Memory B cell (primary cell): Measurements from ENCODE around the gene RPS14.
A peak's percentile ranks its signal among the peaks of the same experiment; 100 is the strongest.
"Not testable (repeated sequence)": the region's sequence is repeated elsewhere in the genome, so short reads cannot be mapped to it uniquely, and the experiment has no call there.

Source experiments
- ATAC-seq: fragments of 150-1000 bp; cut with Tn5 transposase; 2 replicates; pipeline ENCODE4 v1.10.0; 2021; ENCODE audit warnings: low read depth, mild to moderate bottlenecking, moderate library complexity
- DNase-seq, 2 donors: peaks; one replicate each; pipeline ENCODE4 v3.0.0; 2022; ENCODE audit warnings: low spot score in 2 of 2
- H3K27ac Mint-ChIP-seq: one replicate; pipeline ENCODE4 v1.8.0; 2022; ENCODE audit warnings: mild to moderate bottlenecking, moderate library complexity, mixed read lengths
- H3K27me3 Mint-ChIP-seq: one replicate; pipeline ENCODE4 v1.8.0; 2022; ENCODE audit warnings: mixed read lengths
- H3K36me3 Mint-ChIP-seq: one replicate; pipeline ENCODE4 v1.8.0; 2022; ENCODE audit warnings: mild to moderate bottlenecking, mixed read lengths
- H3K4me1 Mint-ChIP-seq: one replicate; pipeline ENCODE4 v1.8.0; 2022; ENCODE audit warnings: mixed read lengths
- H3K4me3 Mint-ChIP-seq: one replicate; pipeline ENCODE4 v1.8.0; 2022; ENCODE audit warnings: mild to moderate bottlenecking, moderate library complexity, mixed read lengths
- H3K9me3 Mint-ChIP-seq: one replicate; pipeline ENCODE4 v1.8.0; 2022; ENCODE audit warnings: mixed read lengths

RPS14 gene

DNA sequence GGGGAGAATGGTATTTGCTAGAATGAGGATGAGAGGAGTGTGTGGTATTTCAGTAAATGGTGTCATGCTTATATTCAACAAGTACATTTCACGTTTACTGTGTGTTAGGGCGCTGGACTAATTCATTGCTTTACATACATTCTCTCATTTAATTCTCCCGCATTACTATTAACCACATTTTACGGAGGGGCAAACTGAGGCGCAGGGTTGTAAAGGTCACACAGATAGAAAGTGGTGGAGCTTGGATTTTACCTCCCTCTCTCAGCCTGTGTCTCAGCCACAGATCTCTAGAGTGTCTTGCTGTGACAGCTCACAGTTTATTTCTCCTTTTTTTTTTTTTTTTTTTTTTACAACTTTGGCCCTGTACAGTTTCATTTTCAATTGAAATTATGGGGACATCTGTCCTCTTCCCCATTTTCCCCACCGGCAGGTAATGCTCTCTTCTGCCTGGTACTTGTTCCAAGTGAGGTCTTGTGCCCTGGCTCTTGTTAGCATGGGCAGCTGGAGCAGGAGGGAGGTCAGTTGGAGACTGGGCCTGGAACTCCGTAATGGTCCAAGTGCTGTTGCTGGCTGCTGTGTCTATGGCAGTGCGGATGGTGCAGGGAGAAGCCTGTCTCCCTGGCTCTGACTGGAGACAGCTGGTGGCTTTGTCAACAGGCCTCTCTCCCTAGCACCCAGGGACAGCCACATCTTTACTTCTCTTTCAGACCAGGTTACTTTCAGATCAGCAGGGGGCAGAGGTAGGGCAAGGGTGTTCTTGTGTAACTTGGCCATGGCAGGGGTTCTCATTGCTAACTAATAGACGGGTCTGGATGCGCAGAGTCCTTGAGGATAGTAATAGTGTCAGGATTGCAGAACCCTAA, 37.9 kb upstream of the RPS14 start:
- DNase-seq (peak; percentile 15 to 29), ATAC-seq (peak; percentile 62)
- no peaks in the 10 kb centered on the region for H3K36me3 Mint-ChIP-seq
- no peaks in the 10 kb centered on the region for H3K27me3 Mint-ChIP-seq
- H3K4me3 Mint-ChIP-seq: peak overlapping the region; percentile 83
- H3K27ac Mint-ChIP-seq: peak overlapping the region; percentile 54
- H3K9me3 Mint-ChIP-seq: no peaks in the 10 kb centered on the region
- peaks cover 44% of the 10 kb centered on the region for H3K4me1 Mint-ChIP-seq

DNA sequence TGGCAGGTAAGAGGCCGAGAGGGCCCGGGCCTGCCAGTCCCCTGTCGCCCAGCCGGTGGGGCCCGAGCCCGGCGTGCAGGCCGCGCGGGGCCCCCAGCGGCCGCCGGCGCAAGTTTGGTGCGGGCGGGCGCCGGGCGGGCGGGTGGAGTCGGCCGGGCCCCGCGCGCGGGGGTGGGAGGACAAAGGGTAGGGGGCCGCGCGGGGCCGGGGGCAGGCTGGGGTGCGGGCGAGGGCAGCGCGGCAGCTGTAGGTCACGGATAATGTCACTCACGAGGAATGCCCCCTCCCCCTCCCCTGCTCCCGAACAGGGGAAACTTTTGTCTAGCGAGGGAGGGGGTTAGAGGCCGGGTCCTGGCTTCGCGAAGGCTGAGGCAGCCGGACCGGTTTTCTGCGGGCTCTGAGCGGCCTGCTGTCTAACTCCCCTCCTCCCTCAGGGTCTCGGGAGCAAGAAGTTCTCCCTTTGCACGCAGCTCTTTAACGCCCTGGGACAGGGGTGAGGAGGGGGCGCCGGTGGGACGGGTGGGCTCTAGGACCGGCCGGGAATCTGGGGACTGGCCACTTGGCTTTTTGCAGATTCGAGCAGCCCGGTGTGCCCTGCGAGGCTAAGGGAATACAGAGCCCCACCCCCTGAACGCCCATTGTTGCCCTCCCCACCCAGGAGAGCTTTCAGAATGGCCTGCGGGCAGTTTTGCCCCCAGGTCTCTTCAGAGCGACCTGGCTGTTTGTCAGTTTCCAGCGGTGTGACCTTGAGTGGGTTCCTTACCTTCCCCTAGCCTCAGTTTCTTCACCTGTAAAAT, 37.1 kb upstream of the RPS14 start:
- H3K27me3 Mint-ChIP-seq: no peaks in the 10 kb centered on the region

DNA sequence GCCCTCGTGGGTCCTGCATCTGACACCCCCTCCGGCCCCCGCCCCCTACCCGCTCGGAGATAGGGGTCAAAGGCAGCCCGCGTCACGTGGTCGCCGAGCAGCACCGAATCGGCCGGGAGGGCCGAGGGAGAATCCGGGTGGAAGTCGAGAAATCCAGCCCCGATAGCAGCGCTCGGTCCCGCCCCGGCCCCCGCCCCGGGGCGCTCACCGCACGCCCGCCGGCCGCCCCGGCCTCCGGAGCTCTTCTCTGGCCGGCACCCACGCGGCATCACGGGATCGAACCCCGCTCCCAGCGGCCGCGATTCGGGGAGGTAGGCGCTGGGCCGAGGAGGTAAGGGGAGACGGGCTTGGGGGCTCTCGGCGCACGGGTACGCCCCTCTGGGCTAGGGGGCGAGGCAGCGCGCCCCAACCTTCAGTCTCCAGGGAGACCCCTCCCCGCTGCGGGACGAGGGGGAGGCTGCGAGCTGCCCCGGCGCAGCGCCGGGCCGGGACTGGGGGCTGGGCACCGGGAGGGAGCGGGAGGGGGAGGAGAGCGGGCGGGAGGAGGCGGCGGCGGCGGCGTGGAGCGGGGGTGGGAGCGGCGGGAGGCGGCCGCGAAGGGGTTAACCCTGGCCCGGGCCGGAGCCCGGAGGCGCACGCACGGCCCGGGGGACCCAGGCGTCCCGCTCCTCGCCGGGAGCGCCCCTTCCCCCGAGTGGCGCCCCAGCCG, 36.3 kb upstream of the RPS14 start:
- no peaks in the 10 kb centered on the region for H3K27me3 Mint-ChIP-seq
- H3K9me3 Mint-ChIP-seq: no peaks in the 10 kb centered on the region
- H3K27ac Mint-ChIP-seq: no peak overlapping the region
- ATAC-seq (no peak), DNase-seq (peak; percentile 7 to 57)
- H3K36me3 Mint-ChIP-seq: no peaks in the 10 kb centered on the region
- H3K4me1 Mint-ChIP-seq: peaks cover 35% of the 10 kb centered on the region
- H3K4me3 Mint-ChIP-seq: peak overlapping the region; percentile 84

More for the DNA sequence above, 37.1 kb upstream of the RPS14 start:
- peaks cover 42% of the 10 kb centered on the region for H3K4me1 Mint-ChIP-seq
- H3K36me3 Mint-ChIP-seq: no peaks in the 10 kb centered on the region
- H3K4me3 Mint-ChIP-seq: peak overlapping the region; percentile 83
- DNase-seq (peak; percentile 68 to 85), ATAC-seq (peak; percentile 28)
- H3K9me3 Mint-ChIP-seq: no peaks in the 10 kb centered on the region
- H3K27ac Mint-ChIP-seq: peak overlapping the region; percentile 54

DNA sequence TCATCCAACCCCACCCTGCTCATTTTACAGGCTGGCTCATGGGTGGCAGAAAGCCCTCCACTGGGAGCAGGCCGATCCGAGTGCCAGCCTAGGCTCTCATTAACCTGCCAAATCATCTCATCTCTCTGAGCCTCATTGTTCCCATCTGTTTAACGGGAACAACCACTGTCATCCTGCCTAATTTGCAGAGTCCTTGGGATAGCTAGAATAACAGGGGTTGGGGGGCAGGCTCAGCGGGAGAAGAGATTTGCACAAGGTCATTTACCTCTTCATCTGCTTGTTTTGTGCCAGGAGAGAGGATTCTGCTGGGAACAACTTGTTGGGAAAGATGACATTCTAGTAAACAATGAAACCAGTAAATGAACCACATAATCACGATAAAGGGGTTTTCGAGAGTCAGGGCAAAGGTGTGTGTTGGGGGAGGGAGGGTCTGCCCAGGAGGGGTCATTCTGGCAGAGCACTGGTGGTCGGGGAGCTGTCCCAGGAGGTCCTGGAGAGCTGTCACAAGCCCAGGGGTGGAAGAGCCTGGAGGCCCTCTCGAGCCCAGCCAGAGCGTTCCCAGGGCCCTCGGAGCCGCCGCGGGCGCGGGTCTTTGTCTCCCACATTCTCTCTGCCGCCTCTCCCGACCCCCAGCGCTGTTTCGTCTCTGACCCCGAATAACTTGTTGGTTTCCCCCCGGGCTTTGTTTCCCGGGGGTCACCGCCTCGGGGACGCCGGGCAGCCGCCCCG, 35.6 kb upstream of the RPS14 start:
- Mint-ChIP-seq H3K4me1 (peaks cover 31% of the 10 kb centered on the region), H3K27me3 (no peaks in the 10 kb centered on the region), H3K9me3 (no peaks in the 10 kb centered on the region), H3K36me3 (no peaks in the 10 kb centered on the region), H3K4me3 (peak overlapping the region; percentile 84), H3K27ac (peak overlapping the region; percentile 76)
- ATAC-seq: no peak
- no peak for DNase-seq

DNA sequence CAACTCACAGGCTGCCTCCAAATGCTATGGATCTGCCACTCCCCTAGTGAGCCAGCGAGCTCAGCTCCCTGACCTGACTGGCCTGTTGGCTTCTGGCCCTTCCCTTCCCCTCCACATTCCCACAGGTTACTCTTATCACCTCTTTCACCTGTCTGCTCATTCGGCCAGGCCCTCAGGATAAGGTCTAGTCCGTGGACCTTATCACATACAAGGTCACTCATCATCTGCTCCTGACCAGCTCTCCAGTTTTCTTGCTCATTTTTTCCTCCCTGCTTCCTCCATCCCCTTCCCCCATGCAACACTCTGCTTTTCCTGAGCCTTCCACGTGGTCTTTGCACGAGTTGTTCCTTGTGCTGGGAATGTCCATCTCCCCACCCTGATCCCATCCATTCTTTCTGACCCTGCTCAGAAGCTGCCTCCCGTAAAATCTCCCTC, 32.5 kb upstream of the RPS14 start:
- Mint-ChIP-seq H3K36me3 (no peaks in the 10 kb centered on the region), H3K27me3 (no peaks in the 10 kb centered on the region), H3K4me1 (peaks cover 10% of the 10 kb centered on the region), H3K9me3 (no peaks in the 10 kb centered on the region), H3K27ac (no peak overlapping the region), H3K4me3 (no peak overlapping the region)
- DNase-seq: no peak
- no peak for ATAC-seq

DNA sequence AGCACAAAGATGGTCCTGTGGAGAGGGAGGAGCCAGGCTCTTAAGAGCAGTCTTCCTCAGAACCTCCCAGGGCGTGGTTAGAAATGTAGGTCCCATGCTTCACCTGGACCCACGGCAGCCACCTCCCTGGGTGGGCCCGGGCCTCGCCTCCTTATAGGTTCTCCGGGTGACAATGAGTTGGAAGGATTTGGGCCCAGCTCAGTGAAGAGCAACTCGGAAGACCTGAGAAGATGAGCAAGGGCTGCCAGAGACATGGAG, 32.1 kb upstream of the RPS14 start:
- no peak for ATAC-seq
- no peaks in the 10 kb centered on the region for H3K36me3 Mint-ChIP-seq
- no peak overlapping the region for H3K27ac Mint-ChIP-seq
- no peak overlapping the region for H3K4me3 Mint-ChIP-seq
- no peak for DNase-seq
- no peaks in the 10 kb centered on the region for H3K9me3 Mint-ChIP-seq
- peaks cover 9% of the 10 kb centered on the region for H3K4me1 Mint-ChIP-seq
- H3K27me3 Mint-ChIP-seq: no peaks in the 10 kb centered on the region

DNA sequence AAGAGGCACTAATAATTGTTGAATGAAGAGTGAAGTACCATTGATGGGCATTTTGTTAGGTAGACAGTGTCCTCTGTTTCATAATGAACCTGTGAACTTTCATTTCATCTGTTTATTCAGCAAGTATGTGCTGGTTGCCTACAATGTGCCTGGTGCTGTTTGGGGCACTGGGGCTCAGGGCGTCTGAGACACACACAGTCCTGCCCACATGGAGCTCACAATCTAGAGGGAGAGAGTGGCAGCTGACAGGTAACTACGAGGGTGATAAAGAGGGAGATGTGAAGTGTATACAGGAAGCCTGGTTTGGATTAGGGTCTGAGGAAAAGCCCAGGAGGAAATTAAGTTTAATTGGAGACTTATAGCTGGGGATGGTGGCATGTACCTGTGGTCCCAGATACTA, 29.9 kb upstream of the RPS14 start:
- Mint-ChIP-seq H3K27ac (no peak overlapping the region), H3K4me3 (no peak overlapping the region), H3K9me3 (no peaks in the 10 kb centered on the region), H3K36me3 (no peaks in the 10 kb centered on the region), H3K27me3 (no peaks in the 10 kb centered on the region), H3K4me1 (peaks cover 8% of the 10 kb centered on the region)
- ATAC-seq: no peak
- DNase-seq: no peak

DNA sequence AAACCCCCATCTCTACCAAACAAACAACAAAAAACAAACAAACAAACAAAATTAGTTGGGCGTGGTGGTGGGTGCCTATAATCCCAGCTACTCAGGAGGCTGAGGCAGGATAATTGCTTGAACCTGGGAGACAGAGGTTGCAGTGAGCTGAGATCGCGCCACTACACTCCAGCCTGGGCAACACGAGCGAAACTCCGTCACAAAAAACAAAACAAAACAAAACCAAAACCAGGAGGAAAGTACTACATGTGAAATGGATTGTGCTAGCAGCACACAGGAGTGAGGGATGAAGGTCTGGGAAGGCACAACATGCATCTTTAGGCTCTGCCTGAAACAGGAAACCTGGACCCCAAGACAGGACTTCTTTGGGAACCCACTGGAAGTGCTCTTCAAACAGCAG, 27.0 kb upstream of the RPS14 start:
- not testable (repeated sequence) for H3K4me1 Mint-ChIP-seq, H3K4me3 Mint-ChIP-seq, H3K9me3 Mint-ChIP-seq, H3K27ac Mint-ChIP-seq, ATAC-seq, H3K27me3 Mint-ChIP-seq, DNase-seq, H3K36me3 Mint-ChIP-seq

DNA sequence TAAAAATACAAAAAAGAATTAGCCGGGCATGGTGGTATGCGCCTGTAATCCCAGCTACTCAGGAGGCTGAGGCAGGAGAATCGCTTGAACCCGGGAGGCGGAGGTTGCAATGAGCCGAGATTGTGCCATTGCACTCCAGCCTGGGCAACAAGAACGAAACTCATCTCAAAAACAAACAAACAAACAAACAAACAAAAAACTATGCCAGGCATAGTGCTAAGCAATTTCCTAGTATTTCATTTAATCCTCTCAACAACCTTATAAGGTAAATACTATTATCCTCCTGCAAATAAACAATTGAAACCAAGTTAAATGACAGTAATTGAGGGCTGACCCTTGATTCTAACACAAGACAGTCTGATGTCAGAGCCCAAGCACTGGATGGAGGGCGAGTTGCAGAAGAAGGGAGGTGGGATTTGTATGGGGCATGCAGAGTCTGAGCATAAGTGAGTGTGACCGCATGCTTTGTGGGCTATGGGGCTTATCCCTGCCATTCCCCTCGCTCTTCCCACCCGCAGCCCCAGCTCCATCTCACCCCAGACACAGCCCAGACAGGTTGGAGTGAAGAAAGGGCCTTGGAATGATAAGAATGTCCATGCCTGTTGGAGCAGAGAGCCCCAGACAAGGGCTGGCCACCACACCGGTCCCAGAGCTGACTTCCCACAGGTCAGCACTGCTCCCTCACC, 24.3 kb upstream of the RPS14 start:
- peaks cover 6% of the 10 kb centered on the region for H3K4me1 Mint-ChIP-seq
- H3K27ac Mint-ChIP-seq: no peak overlapping the region
- no peak overlapping the region for H3K4me3 Mint-ChIP-seq
- no peaks in the 10 kb centered on the region for H3K36me3 Mint-ChIP-seq
- H3K9me3 Mint-ChIP-seq: no peaks in the 10 kb centered on the region
- DNase-seq (no peak), ATAC-seq (no peak)
- no peaks in the 10 kb centered on the region for H3K27me3 Mint-ChIP-seq

DNA sequence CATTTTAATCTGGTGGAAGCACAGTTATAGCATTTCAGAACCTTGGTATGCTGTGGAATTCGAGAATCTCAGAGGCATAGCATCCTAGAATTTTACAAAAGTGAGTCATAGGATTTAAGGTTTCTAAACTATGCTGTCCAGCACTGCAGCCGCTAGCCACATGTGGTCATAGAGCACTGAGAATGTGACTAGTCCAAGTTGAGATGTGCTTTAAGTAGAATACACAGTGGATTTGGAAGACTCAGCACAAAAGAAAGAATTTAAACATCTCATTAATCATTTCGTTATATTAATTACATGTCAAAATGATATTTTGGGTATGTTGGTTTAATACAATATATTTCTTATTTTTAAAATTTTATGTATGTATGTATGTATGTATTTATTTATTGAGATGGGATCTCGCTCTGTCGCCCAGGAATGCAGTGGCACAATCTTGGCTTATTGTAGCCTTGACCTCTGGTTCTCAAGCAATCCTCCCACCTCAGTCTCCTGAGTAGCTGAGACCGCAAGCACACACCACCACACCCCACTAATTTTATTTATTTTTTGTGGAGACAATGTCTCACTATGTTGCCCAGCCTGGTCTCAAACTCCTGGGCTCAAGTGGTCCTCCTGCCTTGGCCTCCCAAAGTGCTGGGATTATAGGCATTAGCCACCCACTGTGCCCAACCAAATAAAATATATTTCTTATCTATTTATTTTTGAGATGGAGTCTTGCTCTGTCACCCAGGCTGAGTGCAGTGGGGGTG, 20.4 kb upstream of the RPS14 start:
- H3K4me3 Mint-ChIP-seq: no peak overlapping the region
- H3K27me3 Mint-ChIP-seq: no peaks in the 10 kb centered on the region
- ATAC-seq (no peak), DNase-seq (no peak)
- H3K9me3 Mint-ChIP-seq: no peaks in the 10 kb centered on the region
- H3K4me1 Mint-ChIP-seq: no peaks in the 10 kb centered on the region
- no peak overlapping the region for H3K27ac Mint-ChIP-seq
- no peaks in the 10 kb centered on the region for H3K36me3 Mint-ChIP-seq

DNA sequence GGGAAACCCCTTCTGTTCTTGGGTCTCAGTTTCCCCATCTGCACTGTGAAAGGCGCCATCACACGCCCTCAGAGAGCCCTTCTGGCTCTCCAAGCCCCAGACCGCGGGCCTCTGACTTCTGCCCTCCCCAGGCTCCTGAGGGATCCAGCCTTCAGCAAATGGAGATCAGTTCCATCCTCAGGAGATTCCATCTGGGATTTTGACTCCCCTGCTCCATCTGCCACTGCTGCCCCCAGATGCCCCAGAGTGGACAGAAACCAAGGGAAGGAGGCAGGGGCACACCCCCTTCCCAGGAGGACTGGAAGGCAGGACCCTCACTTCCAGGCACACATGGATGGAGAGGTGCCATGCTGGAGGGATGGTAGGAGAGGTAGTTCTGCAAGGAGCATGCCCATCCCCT, 18.7 kb upstream of the RPS14 start:
- no peaks in the 10 kb centered on the region for H3K27me3 Mint-ChIP-seq
- H3K4me3 Mint-ChIP-seq: no peak overlapping the region
- no peak for DNase-seq
- H3K27ac Mint-ChIP-seq: no peak overlapping the region
- no peak for ATAC-seq
- no peaks in the 10 kb centered on the region for H3K9me3 Mint-ChIP-seq
- H3K36me3 Mint-ChIP-seq: no peaks in the 10 kb centered on the region
- H3K4me1 Mint-ChIP-seq: no peaks in the 10 kb centered on the region

DNA sequence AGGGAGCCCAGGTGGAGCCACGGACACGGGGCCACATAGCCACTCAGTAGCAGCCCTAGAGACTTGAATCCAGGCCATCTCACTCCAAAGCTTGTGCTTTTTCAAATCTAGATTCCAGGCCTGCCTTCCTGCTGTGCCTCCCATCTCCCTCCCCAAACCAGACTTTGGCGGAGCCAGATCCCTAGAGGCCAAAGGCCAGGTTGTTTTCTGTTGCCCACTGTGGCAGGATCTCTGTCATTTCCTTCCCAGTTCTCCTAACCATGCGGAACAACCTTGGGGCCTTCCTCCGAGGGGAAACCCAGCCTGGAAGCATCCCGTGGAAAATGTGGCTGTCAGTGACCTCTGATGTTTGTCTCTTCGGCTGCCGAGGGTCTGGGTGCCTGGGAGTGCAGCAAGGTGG, 16.4 kb upstream of the RPS14 start:
- ATAC-seq: no peak
- Mint-ChIP-seq H3K4me1 (peaks cover 14% of the 10 kb centered on the region), H3K27me3 (no peaks in the 10 kb centered on the region), H3K36me3 (no peaks in the 10 kb centered on the region), H3K27ac (no peak overlapping the region), H3K9me3 (no peaks in the 10 kb centered on the region), H3K4me3 (no peak overlapping the region)
- DNase-seq: no peak

DNA sequence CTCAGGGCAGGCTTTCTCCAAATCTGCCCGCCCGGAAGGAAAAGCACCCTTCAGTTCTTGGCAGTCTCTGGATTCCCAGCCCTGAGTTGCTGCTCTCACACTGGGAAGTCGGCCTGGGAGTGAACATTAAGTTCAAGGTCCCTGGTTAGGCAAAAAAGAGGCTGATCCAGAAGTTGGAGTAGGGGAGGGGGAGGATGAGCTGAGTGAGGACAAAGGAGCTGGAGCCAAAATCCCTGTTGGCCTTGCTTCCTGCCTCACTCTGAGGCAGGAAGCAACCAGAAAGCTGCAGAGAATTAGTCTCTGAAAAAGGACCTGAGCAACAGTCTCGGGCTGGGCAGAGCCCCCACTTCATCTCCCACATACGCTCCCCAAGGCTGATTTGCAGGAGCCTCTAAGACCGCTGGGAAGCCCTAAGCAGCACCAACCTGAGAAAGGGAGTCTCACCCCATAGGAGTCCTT, 15.0 kb upstream of the RPS14 start:
- no peak overlapping the region for H3K27ac Mint-ChIP-seq
- no peaks in the 10 kb centered on the region for H3K9me3 Mint-ChIP-seq
- ATAC-seq (no peak), DNase-seq (no peak)
- no peak overlapping the region for H3K4me3 Mint-ChIP-seq
- H3K36me3 Mint-ChIP-seq: no peaks in the 10 kb centered on the region
- H3K4me1 Mint-ChIP-seq: peaks cover 24% of the 10 kb centered on the region
- H3K27me3 Mint-ChIP-seq: no peaks in the 10 kb centered on the region
